Skeletal muscle tissue (tissue), 4 donors: ENCODE data around the gene RABGGTA. TPM values are rescaled to one million over a fixed set of nuclear protein-coding genes. Genes with fewer than 3 reads are reported as not detected.

Experiments
- H3K27ac ChIP-seq: one replicate; pipeline ENCODE4 v1.7.0; 2013; ENCODE audit warnings: mild to moderate bottlenecking, low read depth, low read length, inconsistent platforms
- H3K27me3 ChIP-seq, 3 donors: one replicate each; pipeline ENCODE4 v1.7.0; 2013; ENCODE audit warnings: low read length in 3 of 3; ENCODE audit not compliant: control insufficient read depth in 3 of 3, insufficient read depth in 3 of 3
- H3K36me3 ChIP-seq, 3 donors: one replicate each; pipeline ENCODE4 v1.7.0; 2013; ENCODE audit warnings: low read length in 3 of 3; ENCODE audit not compliant: control insufficient read depth in 3 of 3, insufficient read depth in 3 of 3
- H3K4me1 ChIP-seq, 3 donors: one replicate each; pipeline ENCODE4 v1.7.0; 2013; ENCODE audit warnings: low read length in 3 of 3, mild to moderate bottlenecking in 3 of 3; ENCODE audit not compliant: control insufficient read depth in 3 of 3, insufficient read depth in 3 of 3
- H3K4me3 ChIP-seq, 3 donors: one replicate each; pipeline ENCODE4 v1.7.0; 2013; ENCODE audit warnings: low read length in 3 of 3
- H3K9ac ChIP-seq, 3 donors: one replicate each; pipeline ENCODE4 v1.7.0; 2013; ENCODE audit warnings: low read length in 3 of 3, mild to moderate bottlenecking in 3 of 3, moderate library complexity in 2 of 3, low read depth in 1 of 3
- H3K9me3 ChIP-seq, 3 donors: one replicate each; pipeline ENCODE4 v1.7.0; 2013; ENCODE audit warnings: low read length in 3 of 3; ENCODE audit not compliant: control insufficient read depth in 3 of 3
- total RNA-seq: library from RNA; depleted of rRNA; stranded (reverse); fragments of >200 nt; gene quantifications from one replicate; pipeline ENCODE4 v1.2.3, GENCODE V29; 2014
- donor health status: Osteomylitis.

The RABGGTA gene
- total RNA-seq, 1 donor from 2014 or later, result 11.5 TPM

- Histone ChIP-seq H3K9me3 (no peaks in the 10 kb centered on the region), H3K9ac (no peak overlapping the region), H3K27ac (no peak overlapping the region), H3K4me3 (no peak overlapping the region), H3K27me3 (no peaks in the 10 kb centered on the region), H3K4me1 (no peaks in the 10 kb centered on the region), H3K36me3 (peaks cover 23 to 38% (median 35%) of the 10 kb centered on the region in 3 donors)
These were observed 19.3 kb upstream of the RABGGTA start for GRCh38 chr14:24290746-24291145.

GRCh38 chr14:24289649-24290280 is 18.4 kb upstream of the RABGGTA start:
- no peaks in the 10 kb centered on the region for H3K4me1 ChIP-seq
- H3K9ac ChIP-seq, result no peak overlapping the region
- H3K36me3 ChIP-seq, result peaks cover 23 to 34% (median 29%) of the 10 kb centered on the region in 3 donors
- no peak overlapping the region for H3K4me3 ChIP-seq
- no peaks in the 10 kb centered on the region for H3K9me3 ChIP-seq
- H3K27me3 ChIP-seq, result no peaks in the 10 kb centered on the region
- H3K27ac ChIP-seq, result no peak overlapping the region

GRCh38 chr14:24286996-24287395 is 15.6 kb upstream of the RABGGTA start:
- H3K9ac ChIP-seq, result no peak overlapping the region
- peaks cover 15 to 26% (median 23%) of the 10 kb centered on the region in 3 donors for H3K36me3 ChIP-seq
- no peaks in the 10 kb centered on the region for H3K4me1 ChIP-seq
- no peak overlapping the region for H3K4me3 ChIP-seq
- no peaks in the 10 kb centered on the region for H3K27me3 ChIP-seq
- H3K27ac ChIP-seq, result no peak overlapping the region
- no peaks in the 10 kb centered on the region for H3K9me3 ChIP-seq

- H3K9ac ChIP-seq, result no peak overlapping the region
- H3K36me3 ChIP-seq, result peaks cover 9 to 12% (median 11%) of the 10 kb centered on the region in 3 donors
- H3K27ac ChIP-seq, result no peak overlapping the region
- H3K4me1 ChIP-seq, result peaks cover 0 to 5% (median 0%) of the 10 kb centered on the region in 3 donors
- H3K27me3 ChIP-seq, result no peaks in the 10 kb centered on the region
- H3K9me3 ChIP-seq, result no peaks in the 10 kb centered on the region
- H3K4me3 ChIP-seq, result no peak overlapping the region
These were observed 14.0 kb upstream of the RABGGTA start for GRCh38 chr14:24285351-24285750.

GRCh38 chr14:24284501-24285035 is 13.2 kb upstream of the RABGGTA start:
- no peaks in the 10 kb centered on the region for H3K9me3 ChIP-seq
- peaks cover 3 to 4% (median 4%) of the 10 kb centered on the region in 3 donors for H3K36me3 ChIP-seq
- peak overlapping the region in 1 of 3 donors; percentile 16 for H3K9ac ChIP-seq
- no peak overlapping the region for H3K4me3 ChIP-seq
- no peaks in the 10 kb centered on the region for H3K27me3 ChIP-seq
- H3K4me1 ChIP-seq, result peaks cover 0 to 5% (median 0%) of the 10 kb centered on the region in 3 donors
- no peak overlapping the region for H3K27ac ChIP-seq

GRCh38 chr14:24283796-24284460 is 12.5 kb upstream of the RABGGTA start:
- H3K36me3 ChIP-seq, result no peaks in the 10 kb centered on the region
- H3K4me1 ChIP-seq, result peaks cover 0 to 5% (median 0%) of the 10 kb centered on the region in 3 donors
- no peak overlapping the region for H3K27ac ChIP-seq
- H3K27me3 ChIP-seq, result no peaks in the 10 kb centered on the region
- no peaks in the 10 kb centered on the region for H3K9me3 ChIP-seq
- no peak overlapping the region for H3K4me3 ChIP-seq
- peak overlapping the region in 1 of 3 donors; percentile 19 for H3K9ac ChIP-seq

- no peaks in the 10 kb centered on the region for H3K9me3 ChIP-seq
- no peak overlapping the region for H3K27ac ChIP-seq
- no peak overlapping the region for H3K9ac ChIP-seq
- H3K4me1 ChIP-seq, result peaks cover 0 to 5% (median 0%) of the 10 kb centered on the region in 3 donors
- H3K4me3 ChIP-seq, result no peak overlapping the region
- H3K36me3 ChIP-seq, result no peaks in the 10 kb centered on the region
- H3K27me3 ChIP-seq, result no peaks in the 10 kb centered on the region
These were observed 11.3 kb upstream of the RABGGTA start for GRCh38 chr14:24282736-24283135.

GRCh38 chr14:24281636-24282035 is 10.2 kb upstream of the RABGGTA start:
- H3K4me1 ChIP-seq, result peaks cover 0 to 5% (median 0%) of the 10 kb centered on the region in 3 donors

GRCh38 chr14:24280797-24281460 is 9.5 kb upstream of the RABGGTA start:
- Histone ChIP-seq H3K36me3 (no peaks in the 10 kb centered on the region), H3K27ac (no peak overlapping the region), H3K4me1 (peaks cover 0 to 5% (median 0%) of the 10 kb centered on the region in 3 donors), H3K9me3 (no peaks in the 10 kb centered on the region), H3K9ac (no peak overlapping the region), H3K27me3 (no peaks in the 10 kb centered on the region), H3K4me3 (no peak overlapping the region)

More at GRCh38 chr14:24281636-24282035, 10.2 kb upstream of the RABGGTA start:
- Histone ChIP-seq H3K9me3 (no peaks in the 10 kb centered on the region), H3K27me3 (no peaks in the 10 kb centered on the region), H3K4me3 (no peak overlapping the region), H3K9ac (no peak overlapping the region), H3K36me3 (no peaks in the 10 kb centered on the region), H3K27ac (no peak overlapping the region)
